SJCRH30 (cell line): ENCODE measurements around the gene ATP11A. TPM values are rescaled to one million over a fixed set of nuclear protein-coding genes. Genes with fewer than 3 reads are reported as not detected.

Source experiments
- DNase-seq, 2 experiments: peaks; one replicate each; pipeline ENCODE4 v3.0.0-alpha.2; 2015 to 2020
- H3K27ac ChIP-seq: fragments of 250-450 bp; sonication (Bioruptor Pico); 2 replicates; pipeline ENCODE4 v1.5.1; 2020; ENCODE audit warnings: mild to moderate bottlenecking, moderate library complexity
- H3K27me3 ChIP-seq: fragments of 250-450 bp; sonication (Bioruptor Pico); 2 replicates; pipeline ENCODE4 v1.5.1; 2020; ENCODE audit warnings: mild to moderate bottlenecking, moderate library complexity
- H3K36me3 ChIP-seq: fragments of 250-450 bp; sonication (Bioruptor Pico); 2 replicates; pipeline ENCODE4 v1.5.1; 2020; ENCODE audit warnings: mild to moderate bottlenecking, moderate library complexity
- H3K4me1 ChIP-seq: fragments of 250-450 bp; sonication (Bioruptor Pico); 2 replicates; pipeline ENCODE4 v1.5.1; 2020; ENCODE audit warnings: mild to moderate bottlenecking, moderate library complexity
- H3K4me3 ChIP-seq: fragments of 250-450 bp; sonication (Bioruptor Pico); 2 replicates; pipeline ENCODE4 v1.5.1; 2020; ENCODE audit warnings: mild to moderate bottlenecking, moderate library complexity
- H3K9me3 ChIP-seq: fragments of 250-450 bp; sonication (Bioruptor Pico); replicated peaks from 2 replicates; pipeline ENCODE4 v1.5.1; 2020; ENCODE audit warnings: mild to moderate bottlenecking, moderate library complexity
- total RNA-seq: library from RNA; depleted of rRNA; stranded (reverse); fragments of >200 nt; shearing (Covaris generic); gene quantifications from 2 replicates; pipeline ENCODE4 v1.2.3, GENCODE V29; 2014; rRNA removed

Gene ATP11A
- total RNA-seq, 1 experiment from 2014 or later: 14.2 TPM

DNA sequence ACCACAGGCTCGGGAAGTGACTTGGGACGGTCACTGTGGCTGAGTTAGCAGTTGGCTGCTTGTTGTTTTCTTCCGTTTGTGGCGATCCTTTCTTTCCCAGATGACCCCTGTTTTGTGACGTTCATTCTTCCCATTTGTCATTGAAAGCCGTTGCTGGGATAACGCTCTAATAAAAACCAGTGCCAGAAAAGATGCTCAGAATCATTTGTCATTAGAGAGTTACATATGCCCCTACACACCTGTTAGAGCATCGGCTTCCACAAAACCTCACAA lies 239.9 kb downstream of the ATP11A start:
- no peak for DNase-seq

DNA sequence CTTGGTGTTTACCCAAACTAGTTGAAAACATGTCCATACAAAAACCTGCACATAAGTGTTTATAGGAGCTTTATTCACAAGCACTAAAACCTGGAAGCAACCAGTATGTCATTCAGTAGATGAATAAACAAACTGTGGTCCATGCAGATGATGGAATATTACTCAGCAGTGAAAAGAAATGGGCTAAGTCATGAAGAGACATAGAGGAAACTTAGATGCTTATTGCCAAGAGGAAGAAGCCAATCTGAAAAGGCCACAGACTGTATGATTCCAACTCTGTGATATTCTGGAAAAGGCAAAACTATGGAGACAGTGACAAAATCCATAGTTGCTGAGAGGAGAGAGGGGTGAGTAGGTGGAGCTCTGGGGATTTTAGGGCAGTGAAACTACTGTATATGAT lies 240.4 kb downstream of the ATP11A start:
- H3K36me3 ChIP-seq: no peaks in the 10 kb centered on the region
- DNase-seq: no peak
- peaks cover 19% of the 10 kb centered on the region for H3K4me1 ChIP-seq
- no peak overlapping the region for H3K4me3 ChIP-seq
- no peak overlapping the region for H3K27ac ChIP-seq
- no peaks in the 10 kb centered on the region for H3K9me3 ChIP-seq
- peaks cover 4% of the 10 kb centered on the region; the same call in 1 of the 2 replicates for H3K27me3 ChIP-seq

More for the DNA sequence above, 239.9 kb downstream of the ATP11A start:
- no peaks in the 10 kb centered on the region for H3K36me3 ChIP-seq
- H3K27me3 ChIP-seq: peaks cover 4% of the 10 kb centered on the region; the same call in 1 of the 2 replicates
- H3K4me3 ChIP-seq: no peak overlapping the region
- H3K4me1 ChIP-seq: peaks cover 19% of the 10 kb centered on the region
- no peaks in the 10 kb centered on the region for H3K9me3 ChIP-seq
- H3K27ac ChIP-seq: no peak overlapping the region

DNA sequence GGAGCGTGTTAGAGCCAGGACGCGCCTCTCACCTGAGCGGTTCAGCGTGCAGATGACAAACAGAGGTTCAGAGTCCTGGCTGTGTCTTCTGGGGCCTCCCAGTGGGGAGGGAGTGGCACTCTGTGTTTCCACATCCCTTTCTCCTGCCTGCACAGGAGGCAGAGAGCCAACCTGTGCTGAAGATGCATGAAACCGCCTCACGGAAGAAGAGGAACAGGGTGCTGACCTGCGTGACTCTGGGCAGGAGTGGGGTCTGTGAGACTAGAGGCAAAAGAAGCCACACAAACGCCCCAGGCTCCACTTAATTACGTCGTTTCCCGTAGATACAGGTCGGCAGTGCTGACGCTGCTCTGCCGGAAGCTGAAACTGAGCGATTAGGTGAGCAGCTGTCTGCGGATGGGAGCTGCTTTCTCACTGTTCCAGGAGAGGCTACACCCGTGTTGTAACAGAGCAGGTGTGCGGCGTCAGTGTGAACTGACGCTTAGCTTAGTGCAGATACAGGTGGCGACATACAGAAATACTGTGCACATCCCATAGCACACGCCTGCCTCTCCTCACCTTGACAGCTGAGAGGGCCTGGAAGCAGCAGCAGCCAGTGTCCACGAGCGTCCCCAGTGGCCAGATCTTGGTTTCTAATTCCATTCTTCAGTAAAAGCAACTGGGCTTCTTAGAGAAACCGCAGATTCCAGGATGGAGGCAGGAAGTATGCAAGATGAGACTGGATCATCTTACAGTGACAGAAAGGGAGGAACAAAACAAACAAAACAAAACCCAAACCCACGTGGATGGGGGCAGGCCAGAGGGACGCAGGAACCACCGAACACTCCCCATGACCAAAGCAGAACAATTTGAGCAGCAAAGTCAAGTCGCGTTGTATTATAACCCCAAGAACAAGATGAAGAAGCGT lies 241.4 kb downstream of the ATP11A start:
- peaks cover 4% of the 10 kb centered on the region; the same call in 1 of the 2 replicates for H3K27me3 ChIP-seq

DNA sequence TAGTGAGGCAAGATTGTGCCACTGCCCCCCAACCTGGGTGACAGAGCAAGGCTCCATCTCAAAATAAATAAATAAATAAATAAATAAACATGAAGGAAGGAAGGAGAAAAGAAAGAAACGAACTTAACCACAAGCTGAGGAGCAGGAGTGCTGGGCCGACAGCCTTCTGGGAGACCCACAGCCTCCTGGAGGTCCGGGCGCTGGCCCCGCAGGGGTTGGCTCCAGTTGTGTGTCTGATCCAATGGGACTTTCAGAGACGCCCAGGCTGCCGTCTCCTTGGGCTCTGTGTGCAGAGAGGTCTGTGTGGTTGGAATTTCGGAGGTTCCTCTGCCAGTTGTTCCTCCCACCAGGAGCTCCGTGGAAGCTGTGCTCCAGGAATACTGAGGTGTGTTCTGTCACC lies 243.1 kb downstream of the ATP11A start:
- DNase-seq: no peak
- Histone ChIP-seq H3K27me3 (peaks cover 4% of the 10 kb centered on the region; the same call in 1 of the 2 replicates), H3K9me3 (no peaks in the 10 kb centered on the region), H3K27ac (no peak overlapping the region), H3K4me1 (peaks cover 19% of the 10 kb centered on the region), H3K36me3 (no peaks in the 10 kb centered on the region), H3K4me3 (no peak overlapping the region)

More for the DNA sequence above, 241.4 kb downstream of the ATP11A start:
- Histone ChIP-seq H3K4me3 (no peak overlapping the region), H3K4me1 (peaks cover 19% of the 10 kb centered on the region), H3K9me3 (no peaks in the 10 kb centered on the region), H3K36me3 (no peaks in the 10 kb centered on the region), H3K27ac (no peak overlapping the region)
- DNase-seq: peak; percentile 63 to 82

DNA sequence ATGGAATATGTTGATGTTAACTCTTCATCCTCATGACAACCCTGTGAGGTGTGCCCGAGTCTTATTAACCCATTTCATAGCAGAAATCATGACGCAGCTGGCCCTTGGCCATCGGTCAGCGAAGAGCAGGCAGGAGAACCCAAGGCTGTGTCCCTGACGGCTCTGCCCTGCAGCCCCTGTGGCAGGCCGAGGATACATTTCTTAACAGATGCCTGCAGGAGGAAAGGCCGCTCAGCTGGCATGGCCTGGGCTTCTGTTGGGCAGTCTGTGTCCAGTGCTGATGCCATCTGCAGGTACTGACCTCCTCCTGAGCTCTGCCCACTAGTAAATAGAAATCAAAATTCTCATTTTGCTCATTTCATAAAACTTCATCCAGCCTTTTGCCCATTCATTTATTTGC lies 243.8 kb downstream of the ATP11A start:
- H3K27ac ChIP-seq: no peak overlapping the region
- H3K27me3 ChIP-seq: no peaks in the 10 kb centered on the region; the same call in 1 of the 2 replicates
- no peak for DNase-seq
- peaks cover 19% of the 10 kb centered on the region for H3K4me1 ChIP-seq
- no peak overlapping the region for H3K4me3 ChIP-seq
- no peaks in the 10 kb centered on the region for H3K36me3 ChIP-seq
- no peaks in the 10 kb centered on the region for H3K9me3 ChIP-seq

DNA sequence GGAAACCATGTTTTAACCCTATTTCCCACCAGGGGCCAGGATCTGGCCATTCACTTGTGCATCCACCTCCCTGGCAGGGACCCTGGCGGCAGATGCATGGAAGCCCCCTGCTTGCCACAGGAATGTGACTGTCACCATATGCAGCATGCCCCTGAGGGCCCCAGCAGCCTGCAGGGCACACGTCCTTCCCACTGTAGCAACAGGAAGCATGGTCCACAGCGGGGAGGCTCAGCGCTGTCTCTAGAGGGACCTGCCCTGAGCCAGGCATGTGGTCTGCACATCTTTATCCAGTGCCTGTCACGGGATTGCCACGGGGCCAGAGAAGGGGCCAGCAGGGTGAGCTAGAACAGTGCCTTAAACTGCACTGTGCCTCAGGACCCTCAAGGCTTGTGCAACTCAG lies 244.2 kb downstream of the ATP11A start:
- no peak for DNase-seq
- no peaks in the 10 kb centered on the region for H3K27me3 ChIP-seq
- H3K36me3 ChIP-seq: no peaks in the 10 kb centered on the region
- no peaks in the 10 kb centered on the region for H3K9me3 ChIP-seq
- H3K4me3 ChIP-seq: no peak overlapping the region
- peaks cover 18% of the 10 kb centered on the region for H3K4me1 ChIP-seq
- no peak overlapping the region for H3K27ac ChIP-seq

Other genes starting within 250 kb of the ATP11A start
- 27.8 and 32.9 TPM in 2 replicates for gene TUBGCP3, start 101.9 kb upstream of the ATP11A start, total RNA-seq